Fibroblast of villous mesenchyme (primary cell): ENCODE measurements around the gene SCNN1B. TPM values are rescaled to one million over a fixed set of nuclear protein-coding genes. Genes with fewer than 3 reads are reported as not detected.

Experiments
- DNase-seq: peaks from one replicate; pipeline ENCODE4 v3.0.0-alpha.2; 2010; ENCODE audit warnings: low read depth
- H3K4me3 ChIP-seq: 2 replicates; pipeline ENCODE4 v1.5.1; 2011; ENCODE audit warnings: low read depth, mild to moderate bottlenecking, low read length
- total RNA-seq: library from RNA; depleted of rRNA; stranded (reverse); fragments of >200 nt; gene quantifications from 2 replicates; pipeline ENCODE4 v1.2.3, GENCODE V29; 2012
- TF ChIP-seq, protein P1 (sequence below): IDR thresholded peaks from 2 replicates; pipeline ENCODE4 v1.5.1; 2012; ENCODE audit warnings: low read depth, mild to moderate bottlenecking, low read length; ENCODE audit not compliant: insufficient read depth

SCNN1B gene
- total RNA-seq, 1 donor = not detected

- TF ChIP-seq, protein P1, sequence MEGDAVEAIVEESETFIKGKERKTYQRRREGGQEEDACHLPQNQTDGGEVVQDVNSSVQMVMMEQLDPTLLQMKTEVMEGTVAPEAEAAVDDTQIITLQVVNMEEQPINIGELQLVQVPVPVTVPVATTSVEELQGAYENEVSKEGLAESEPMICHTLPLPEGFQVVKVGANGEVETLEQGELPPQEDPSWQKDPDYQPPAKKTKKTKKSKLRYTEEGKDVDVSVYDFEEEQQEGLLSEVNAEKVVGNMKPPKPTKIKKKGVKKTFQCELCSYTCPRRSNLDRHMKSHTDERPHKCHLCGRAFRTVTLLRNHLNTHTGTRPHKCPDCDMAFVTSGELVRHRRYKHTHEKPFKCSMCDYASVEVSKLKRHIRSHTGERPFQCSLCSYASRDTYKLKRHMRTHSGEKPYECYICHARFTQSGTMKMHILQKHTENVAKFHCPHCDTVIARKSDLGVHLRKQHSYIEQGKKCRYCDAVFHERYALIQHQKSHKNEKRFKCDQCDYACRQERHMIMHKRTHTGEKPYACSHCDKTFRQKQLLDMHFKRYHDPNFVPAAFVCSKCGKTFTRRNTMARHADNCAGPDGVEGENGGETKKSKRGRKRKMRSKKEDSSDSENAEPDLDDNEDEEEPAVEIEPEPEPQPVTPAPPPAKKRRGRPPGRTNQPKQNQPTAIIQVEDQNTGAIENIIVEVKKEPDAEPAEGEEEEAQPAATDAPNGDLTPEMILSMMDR = no peak
- no peak for DNase-seq
- H3K4me3 ChIP-seq = no peak overlapping the region
Measured at GRCh38 chr16:23320693-23321092, 18.6 kb downstream of the SCNN1B start.

GRCh38 chr16:23321206-23321875 is 19.2 kb downstream of the SCNN1B start:
- TF ChIP-seq, protein P1 = no peak
- H3K4me3 ChIP-seq = no peak overlapping the region
- no peak for DNase-seq

DNA sequence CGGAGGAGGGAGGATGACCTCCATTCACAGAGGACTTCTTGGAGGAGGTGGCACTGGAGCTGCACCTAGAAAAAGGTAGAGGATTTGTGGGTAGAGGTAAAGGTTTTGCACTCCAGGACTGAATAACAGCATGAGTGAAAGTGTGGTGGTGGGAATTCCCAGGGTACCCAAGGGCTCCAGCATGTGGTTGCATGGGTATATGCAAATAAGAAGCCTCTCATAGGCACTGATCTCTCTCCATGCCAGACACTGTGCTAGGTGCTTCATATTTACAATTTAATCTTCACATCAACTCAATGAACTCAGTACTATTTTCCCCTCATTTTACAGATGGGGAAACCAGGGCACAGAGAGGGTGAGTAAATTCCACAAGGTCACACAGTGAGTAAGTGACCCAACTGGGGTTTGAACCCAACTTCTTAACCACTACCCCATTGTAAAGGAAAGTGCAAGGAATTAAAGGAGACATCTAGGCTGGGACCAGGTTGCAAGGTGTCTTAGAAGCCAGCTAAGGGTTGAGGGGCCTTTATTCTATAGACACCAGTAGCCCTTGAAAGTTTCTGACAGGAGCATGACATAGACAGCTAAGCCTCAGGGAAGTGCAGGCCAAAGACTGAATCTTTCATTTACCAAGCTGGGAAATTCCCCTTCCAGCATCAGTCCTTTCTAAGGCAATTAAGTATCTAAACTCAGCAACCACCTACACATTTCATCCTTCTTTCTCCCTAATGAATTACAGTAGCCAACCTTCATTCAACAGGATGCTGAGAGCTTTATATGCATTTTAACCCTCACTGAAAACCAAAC is 21.3 kb downstream of the SCNN1B start:
- DNase-seq = no peak
- TF ChIP-seq, protein P1 = no peak
- H3K4me3 ChIP-seq = no peak overlapping the region

- DNase-seq = no peak
- H3K4me3 ChIP-seq = no peak overlapping the region
- TF ChIP-seq, protein P1 = no peak
Measured at GRCh38 chr16:23324727-23325126, 22.6 kb downstream of the SCNN1B start.

GRCh38 chr16:23327836-23328235 is 25.7 kb downstream of the SCNN1B start:
- DNase-seq = no peak
- no peak overlapping the region for H3K4me3 ChIP-seq
- TF ChIP-seq, protein P1 = no peak

DNA sequence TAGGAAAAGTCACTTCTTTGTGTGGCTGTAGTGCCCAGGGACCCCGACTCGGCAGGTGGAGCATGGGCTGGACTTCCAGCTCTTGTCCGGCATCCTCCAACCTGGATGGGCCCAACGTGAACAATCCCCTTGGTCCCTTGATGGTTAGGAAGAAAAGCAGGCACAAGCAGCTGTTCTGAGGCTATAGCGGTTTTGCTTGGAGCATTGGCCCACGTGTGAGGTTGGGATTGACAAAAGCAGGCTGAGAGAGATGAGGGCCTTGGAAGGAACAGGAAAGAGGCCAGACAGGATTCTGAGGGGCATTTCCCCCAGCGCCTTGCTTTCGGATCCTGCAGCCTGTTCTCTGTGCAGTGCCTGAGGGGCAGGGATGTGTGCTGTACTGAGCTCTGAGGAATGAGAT is 28.1 kb downstream of the SCNN1B start:
- no peak for DNase-seq
- no peak overlapping the region for H3K4me3 ChIP-seq
- TF ChIP-seq, protein P1 = no peak
